ENCODE measurements around the gene P2RX1. TPM values are rescaled to one million over a fixed set of nuclear protein-coding genes. Genes with fewer than 3 reads are reported as not detected.
A peak's percentile ranks its signal among the peaks of the same experiment; 100 is the strongest.

The P2RX1 gene
- total RNA-seq, 1 donor from 2014 or later = 4.0 TPM

DNA sequence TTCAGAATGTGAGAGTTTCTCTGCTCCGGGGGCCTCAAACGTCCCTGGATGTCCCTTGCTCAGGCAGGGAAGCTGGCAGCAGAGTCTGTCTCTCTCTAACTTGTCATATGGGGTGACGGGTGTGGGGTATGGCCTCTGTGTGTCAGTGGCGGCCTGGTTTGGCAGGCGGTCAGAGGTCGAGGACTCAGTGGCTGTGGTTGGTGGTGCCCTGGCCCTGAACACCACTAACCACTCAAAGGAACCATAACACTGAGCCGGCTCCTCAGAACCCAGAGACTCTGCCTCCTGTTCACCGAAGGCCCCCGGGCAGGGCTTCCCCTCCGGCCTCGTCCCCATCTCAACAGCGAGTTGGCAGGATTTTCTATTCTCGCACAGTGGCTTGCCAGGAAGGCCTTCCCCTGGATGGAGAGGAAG, 677 bp downstream of the P2RX1 start:
- Mint-ChIP-seq H3K27me3 (ENCODE audit: low read depth) (no peaks in the 10 kb centered on the region), H3K36me3 (ENCODE audit: low read depth) (no peaks in the 10 kb centered on the region), H3K27ac (peak overlapping the region; percentile 72), H3K4me1 (ENCODE audit: low read depth) (peaks cover 40% of the 10 kb centered on the region), H3K4me3 (ENCODE audit: low read depth) (peak overlapping the region; percentile 67), H3K9me3 (no peaks in the 10 kb centered on the region)
- intact Hi-C loops (cut with micrococcal nuclease) = no loop called here
- DNase-seq (ENCODE audit: low spot score) = no peak

DNA sequence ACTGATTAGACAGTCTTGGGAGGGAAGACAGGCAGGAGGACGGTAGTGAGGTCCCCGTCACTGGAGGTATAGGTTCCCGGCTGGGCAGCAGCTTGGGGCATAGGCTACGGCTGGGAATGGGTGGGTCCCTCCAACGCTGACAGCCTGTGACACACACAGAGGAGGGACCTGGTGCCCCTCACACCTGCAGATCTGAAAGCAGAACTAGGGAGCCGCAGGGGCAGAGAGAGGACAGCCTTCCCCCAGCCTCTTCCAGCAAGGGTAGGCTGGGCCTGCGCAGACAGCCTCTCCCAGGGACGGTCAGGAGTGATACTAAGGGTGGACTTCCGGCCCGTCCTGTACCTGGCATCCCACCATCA, 2.0 kb downstream of the P2RX1 start:
- no peak for DNase-seq (ENCODE audit: low spot score)
- no peaks in the 10 kb centered on the region for H3K27me3 Mint-ChIP-seq (ENCODE audit: low read depth)
- H3K36me3 Mint-ChIP-seq (ENCODE audit: low read depth) = no peaks in the 10 kb centered on the region
- intact Hi-C loops (cut with micrococcal nuclease) = loop anchor here (1.0 to 5.0 kb wide), 2 partner anchors 48 to 160 kb away; partner anchors contain the start of gene ATP2A3
- peaks cover 40% of the 10 kb centered on the region for H3K4me1 Mint-ChIP-seq (ENCODE audit: low read depth)
- no peaks in the 10 kb centered on the region for H3K9me3 Mint-ChIP-seq
- H3K27ac Mint-ChIP-seq = peak overlapping the region; percentile 57
- H3K4me3 Mint-ChIP-seq (ENCODE audit: low read depth) = peak overlapping the region; percentile 30

DNA sequence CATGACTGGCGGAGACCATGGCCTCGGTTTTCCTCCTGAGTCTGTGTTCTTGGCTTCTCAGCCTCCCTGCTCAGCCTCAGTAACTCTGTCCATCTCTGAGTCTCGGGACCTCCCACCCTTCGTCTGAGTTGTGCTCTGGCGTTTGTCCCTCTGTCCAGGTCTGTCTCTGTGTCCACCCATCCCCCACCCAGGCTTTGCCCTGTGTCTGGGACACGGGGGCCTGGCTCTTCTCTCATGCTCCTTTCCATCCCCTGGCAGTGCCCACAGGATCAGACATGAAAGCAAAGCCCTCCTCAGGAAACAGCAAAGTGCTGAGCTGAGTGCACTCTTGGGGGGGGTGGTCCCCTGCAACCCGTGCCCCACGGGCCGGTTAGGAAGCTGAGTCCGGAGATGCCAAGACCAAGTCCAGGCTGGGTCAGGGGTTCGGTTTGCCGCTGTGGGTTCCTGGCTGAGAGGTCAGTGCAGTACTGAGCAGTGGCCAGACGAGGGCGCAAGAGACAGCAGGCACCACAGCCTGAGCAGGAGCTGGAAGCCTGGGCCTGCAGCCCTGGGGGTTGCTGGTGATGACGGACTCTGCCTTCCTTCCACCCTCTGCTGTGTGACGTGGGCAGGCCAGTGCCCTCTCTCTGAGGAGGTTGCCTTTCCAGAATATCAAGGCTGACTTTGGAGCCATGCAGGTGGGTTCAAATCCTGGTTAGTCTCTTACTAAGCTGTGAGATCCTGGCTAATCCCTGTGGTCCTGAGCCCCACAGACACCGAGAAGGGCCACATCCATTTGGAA, 2.5 kb downstream of the P2RX1 start:
- no peaks in the 10 kb centered on the region for H3K9me3 Mint-ChIP-seq
- peak; percentile 75 for DNase-seq (ENCODE audit: low spot score)
- peak overlapping the region; percentile 57 for H3K27ac Mint-ChIP-seq
- intact Hi-C loops (cut with micrococcal nuclease) = loop anchor here (1.0 to 5.0 kb wide), 3 partner anchors 49 to 161 kb away; partner anchors contain the start of gene ATP2A3
- H3K4me3 Mint-ChIP-seq (ENCODE audit: low read depth) = peak overlapping the region; percentile 30
- H3K36me3 Mint-ChIP-seq (ENCODE audit: low read depth) = no peaks in the 10 kb centered on the region
- H3K4me1 Mint-ChIP-seq (ENCODE audit: low read depth) = peaks cover 40% of the 10 kb centered on the region
- H3K27me3 Mint-ChIP-seq (ENCODE audit: low read depth) = no peaks in the 10 kb centered on the region

DNA sequence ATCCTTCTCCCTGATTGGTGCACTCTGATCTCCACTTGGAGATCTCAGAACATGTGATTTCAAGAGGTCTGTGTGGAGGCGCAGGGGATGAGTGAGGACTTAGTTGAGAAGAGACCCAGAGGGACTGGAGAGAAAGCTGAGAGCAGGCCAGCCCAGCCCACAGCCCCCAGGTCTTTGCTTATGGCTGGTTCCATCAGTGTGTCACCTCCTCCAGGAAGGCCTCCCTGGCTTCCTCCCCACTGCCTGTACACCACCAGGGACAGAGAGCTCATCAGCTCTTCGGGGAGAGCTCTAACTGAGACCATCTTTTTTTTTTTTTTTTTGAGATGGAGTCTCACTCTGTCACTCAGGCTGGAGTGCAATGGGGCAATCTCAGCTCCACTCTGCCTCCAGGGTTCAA, 3.4 kb downstream of the P2RX1 start:
- no peaks in the 10 kb centered on the region for H3K9me3 Mint-ChIP-seq
- no peak overlapping the region for H3K27ac Mint-ChIP-seq
- H3K4me1 Mint-ChIP-seq (ENCODE audit: low read depth) = peaks cover 37% of the 10 kb centered on the region
- no peaks in the 10 kb centered on the region for H3K27me3 Mint-ChIP-seq (ENCODE audit: low read depth)
- no peaks in the 10 kb centered on the region for H3K36me3 Mint-ChIP-seq (ENCODE audit: low read depth)
- no peak overlapping the region for H3K4me3 Mint-ChIP-seq (ENCODE audit: low read depth)
- intact Hi-C loops (cut with micrococcal nuclease) = loop anchor here (1.0 to 5.0 kb wide), 2 partner anchors 49 to 91 kb away; partner anchors contain the start of gene ATP2A3
- DNase-seq (ENCODE audit: low spot score) = no peak

DNA sequence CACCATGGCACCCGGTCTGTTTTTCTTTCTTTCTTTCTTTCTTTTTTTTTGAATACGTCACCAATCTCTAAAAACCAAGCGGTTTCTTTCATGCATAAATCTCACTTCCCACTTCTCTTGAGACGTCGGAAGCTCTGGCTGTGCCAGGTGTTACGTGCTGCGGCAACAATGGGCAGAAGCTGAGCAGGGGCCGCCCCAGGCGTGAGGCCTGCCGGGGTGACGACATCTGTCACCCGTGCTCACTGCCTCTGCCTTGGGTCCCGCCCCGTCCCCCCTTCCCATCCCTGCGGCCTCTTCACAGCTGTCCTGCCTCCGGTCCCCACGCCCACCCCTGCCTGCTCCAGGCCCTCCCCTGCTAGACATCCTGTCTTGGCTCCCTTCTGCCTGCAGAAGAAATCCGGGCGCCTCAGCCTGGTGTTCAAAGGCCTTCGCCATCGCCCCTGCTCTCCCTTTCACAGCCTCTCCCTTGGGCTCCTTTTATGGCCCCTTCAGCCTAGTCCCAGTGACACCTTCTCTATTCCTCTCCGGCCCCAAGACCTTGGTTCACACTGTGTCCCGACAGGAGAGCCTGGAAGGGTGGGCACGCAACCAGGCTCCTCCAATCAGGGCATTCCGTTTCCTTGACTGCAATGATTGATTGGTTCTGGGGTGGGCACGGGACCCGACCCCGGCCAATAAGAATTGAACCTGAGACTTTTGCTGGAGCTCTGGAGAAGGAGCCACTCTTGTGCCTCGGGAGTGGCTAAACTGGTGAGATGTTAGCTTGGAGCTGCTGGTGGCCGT, 4.8 kb downstream of the P2RX1 start:
- Mint-ChIP-seq H3K36me3 (ENCODE audit: low read depth) (no peaks in the 10 kb centered on the region), H3K9me3 (no peaks in the 10 kb centered on the region), H3K27ac (peak overlapping the region; percentile 73), H3K27me3 (ENCODE audit: low read depth) (no peaks in the 10 kb centered on the region), H3K4me3 (ENCODE audit: low read depth) (peak overlapping the region; percentile 53), H3K4me1 (ENCODE audit: low read depth) (peaks cover 35% of the 10 kb centered on the region)
- DNase-seq (ENCODE audit: low spot score) = peak; percentile 44
- intact Hi-C loops (cut with micrococcal nuclease) = loop anchor here (5.0 kb wide), 1 partner anchor 51 kb away; the partner anchor contains the start of gene ATP2A3

GRCh38 chr17:3910420-3911270, 5.6 kb downstream of the P2RX1 start:
- no peaks in the 10 kb centered on the region for H3K36me3 Mint-ChIP-seq (ENCODE audit: low read depth)
- intact Hi-C loops (cut with micrococcal nuclease) = loop anchor here (5.0 kb wide), 1 partner anchor 52 kb away; the partner anchor contains the start of gene ATP2A3
- H3K27me3 Mint-ChIP-seq (ENCODE audit: low read depth) = no peaks in the 10 kb centered on the region
- no peak overlapping the region for H3K4me3 Mint-ChIP-seq (ENCODE audit: low read depth)
- H3K9me3 Mint-ChIP-seq = no peaks in the 10 kb centered on the region
- peaks cover 28% of the 10 kb centered on the region for H3K4me1 Mint-ChIP-seq (ENCODE audit: low read depth)
- H3K27ac Mint-ChIP-seq = peak overlapping the region; percentile 73
- no peak for DNase-seq (ENCODE audit: low spot score)

GRCh38 chr17:3909257-3909656, 7.0 kb downstream of the P2RX1 start:
- no peak for DNase-seq (ENCODE audit: low spot score)
- Mint-ChIP-seq H3K27ac (no peak overlapping the region), H3K27me3 (ENCODE audit: low read depth) (no peaks in the 10 kb centered on the region), H3K4me1 (ENCODE audit: low read depth) (peaks cover 19% of the 10 kb centered on the region), H3K9me3 (no peaks in the 10 kb centered on the region), H3K36me3 (ENCODE audit: low read depth) (no peaks in the 10 kb centered on the region), H3K4me3 (ENCODE audit: low read depth) (no peak overlapping the region)
- intact Hi-C loops (cut with micrococcal nuclease) = no loop called here

- Mint-ChIP-seq H3K27ac (no peak overlapping the region), H3K27me3 (ENCODE audit: low read depth) (no peaks in the 10 kb centered on the region), H3K4me1 (ENCODE audit: low read depth) (peaks cover 10% of the 10 kb centered on the region), H3K9me3 (no peaks in the 10 kb centered on the region), H3K4me3 (ENCODE audit: low read depth) (no peak overlapping the region), H3K36me3 (ENCODE audit: low read depth) (no peaks in the 10 kb centered on the region)
- DNase-seq (ENCODE audit: low spot score) = no peak
- intact Hi-C loops (cut with micrococcal nuclease) = no loop called here
Observed at GRCh38 chr17:3907483-3908216, 8.6 kb downstream of the P2RX1 start.

- intact Hi-C loops (cut with micrococcal nuclease) = no loop called here
- Mint-ChIP-seq H3K27ac (no peak overlapping the region), H3K4me3 (ENCODE audit: low read depth) (no peak overlapping the region), H3K9me3 (no peaks in the 10 kb centered on the region), H3K27me3 (ENCODE audit: low read depth) (no peaks in the 10 kb centered on the region), H3K36me3 (ENCODE audit: low read depth) (no peaks in the 10 kb centered on the region), H3K4me1 (ENCODE audit: low read depth) (peaks cover 7% of the 10 kb centered on the region)
- DNase-seq (ENCODE audit: low spot score) = no peak
Observed at GRCh38 chr17:3906881-3907280, 9.4 kb downstream of the P2RX1 start.

- intact Hi-C loops (cut with micrococcal nuclease) = no loop called here
- Mint-ChIP-seq H3K36me3 (ENCODE audit: low read depth) (no peaks in the 10 kb centered on the region), H3K4me3 (ENCODE audit: low read depth) (no peak overlapping the region)
Observed at GRCh38 chr17:3905017-3905520, 11.2 kb downstream of the P2RX1 start.

DNA sequence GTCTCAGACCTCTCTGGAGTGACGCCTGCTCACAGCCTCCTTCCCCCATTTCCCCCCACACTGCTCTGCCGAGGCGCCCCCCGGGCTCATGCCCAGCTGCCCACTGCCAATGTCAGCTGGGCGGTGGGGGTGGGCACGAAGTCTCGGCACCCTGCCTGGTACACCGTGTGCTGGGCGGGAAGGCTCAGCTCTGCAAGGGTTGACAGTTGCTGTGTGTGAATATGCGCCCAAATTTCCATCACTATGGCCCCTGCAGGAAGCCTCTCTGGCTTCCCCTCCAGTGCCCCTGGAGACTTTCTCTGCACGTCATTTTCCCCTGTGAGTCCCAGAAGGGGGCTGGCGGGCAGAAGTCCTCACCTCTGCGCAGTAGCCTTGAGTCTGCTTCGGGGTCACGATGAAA, 11.8 kb downstream of the P2RX1 start:
- H3K4me1 Mint-ChIP-seq (ENCODE audit: low read depth) = no peaks in the 10 kb centered on the region
- no peaks in the 10 kb centered on the region for H3K27me3 Mint-ChIP-seq (ENCODE audit: low read depth)
- H3K4me3 Mint-ChIP-seq (ENCODE audit: low read depth) = no peak overlapping the region
- no peak for DNase-seq (ENCODE audit: low spot score)
- no peaks in the 10 kb centered on the region for H3K9me3 Mint-ChIP-seq
- H3K27ac Mint-ChIP-seq = no peak overlapping the region
- no peaks in the 10 kb centered on the region for H3K36me3 Mint-ChIP-seq (ENCODE audit: low read depth)
- intact Hi-C loops (cut with micrococcal nuclease) = no loop called here

More at GRCh38 chr17:3905017-3905520, 11.2 kb downstream of the P2RX1 start:
- no peak overlapping the region for H3K27ac Mint-ChIP-seq
- H3K4me1 Mint-ChIP-seq (ENCODE audit: low read depth) = no peaks in the 10 kb centered on the region
- DNase-seq (ENCODE audit: low spot score) = no peak
- no peaks in the 10 kb centered on the region for H3K9me3 Mint-ChIP-seq
- no peaks in the 10 kb centered on the region for H3K27me3 Mint-ChIP-seq (ENCODE audit: low read depth)

GRCh38 chr17:3903881-3904290, 12.4 kb downstream of the P2RX1 start:
- no peaks in the 10 kb centered on the region for H3K27me3 Mint-ChIP-seq (ENCODE audit: low read depth)
- H3K9me3 Mint-ChIP-seq = no peaks in the 10 kb centered on the region
- no peak for DNase-seq (ENCODE audit: low spot score)

More at GRCh38 chr17:3903881-3904290, 12.4 kb downstream of the P2RX1 start:
- Mint-ChIP-seq H3K36me3 (ENCODE audit: low read depth) (no peaks in the 10 kb centered on the region), H3K4me3 (ENCODE audit: low read depth) (no peak overlapping the region), H3K27ac (no peak overlapping the region), H3K4me1 (ENCODE audit: low read depth) (no peaks in the 10 kb centered on the region)
- intact Hi-C loops (cut with micrococcal nuclease) = no loop called here

All from activated T-helper 2 cell treated with anti-CD3 and anti-CD28 coated beads, Interferon-gamma antibody, Interleukin-2, Interleukin-4, amounts not matched to agents 10 μg/mL and 5 μg/mL and 100 μg/mL, durations not matched to agents 14 hours and 24 hours and 36 hours (primary cell).